ENCODE results near the gene SETBP1.

Gene SETBP1

DNA sequence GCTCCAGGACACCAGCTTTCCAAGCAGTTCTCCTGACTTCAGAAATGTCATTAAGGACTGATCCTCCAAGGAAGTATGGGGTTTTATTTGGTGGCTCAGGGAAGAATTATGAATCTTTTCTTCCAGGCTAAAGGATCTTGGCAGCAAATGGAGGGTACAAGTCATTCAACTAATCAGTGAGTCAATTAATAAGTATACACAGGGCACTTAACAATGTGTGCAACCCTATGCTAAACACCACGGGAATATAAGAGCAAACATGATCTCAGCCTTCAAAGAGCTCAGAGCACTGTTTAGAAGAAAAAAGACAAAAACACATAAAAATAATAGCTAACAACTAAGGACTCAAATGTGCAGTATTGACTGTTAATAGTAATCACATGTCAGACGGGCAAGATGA is 234.5 kb downstream of the SETBP1 start:
- no peak for DNase-seq
- peaks cover 0 to 13% (median 4%) of the 10 kb centered on the region in 4 experiments for H3K4me1 ChIP-seq (ENCODE audit: control extremely low read depth in 1 of 4, control insufficient read depth in 4 of 4, insufficient read depth in 4 of 4, low read length in 3 of 4)
- H3K4me3 ChIP-seq (ENCODE audit: control insufficient read depth in 1 of 7, extremely low read depth in 1 of 7, insufficient read depth in 4 of 7, low read depth in 2 of 7, low read length in 6 of 7), result no peak overlapping the region
- 100% methylated on average over 1 of the region's 2 CpGs for WGBS (ENCODE audit: insufficient coverage)
- H3K27ac ChIP-seq (ENCODE audit: insufficient read depth in 1 of 2, low read depth in 1 of 2, low read length in 2 of 2, poor library complexity in 1 of 2, severe bottlenecking in 2 of 2), result no peak overlapping the region
- H3K9me3 ChIP-seq (ENCODE audit: control extremely low read depth in 1 of 5, control insufficient read depth in 4 of 5, insufficient read depth in 2 of 5, low read depth in 1 of 5, low read length in 4 of 5), result no peaks in the 10 kb centered on the region
- H3K36me3 ChIP-seq (ENCODE audit: control insufficient read depth in 4 of 4, insufficient read depth in 4 of 4, low read length in 3 of 4), result no peaks in the 10 kb centered on the region
- ChIA-PET POLR2A (no interaction called here), CTCF (no interaction called here)
- no peaks in the 10 kb centered on the region for H3K27me3 ChIP-seq (replicated peaks in 2 of 5; ENCODE audit: control insufficient read depth in 4 of 5, insufficient read depth in 5 of 5, low read length in 4 of 5)

DNA sequence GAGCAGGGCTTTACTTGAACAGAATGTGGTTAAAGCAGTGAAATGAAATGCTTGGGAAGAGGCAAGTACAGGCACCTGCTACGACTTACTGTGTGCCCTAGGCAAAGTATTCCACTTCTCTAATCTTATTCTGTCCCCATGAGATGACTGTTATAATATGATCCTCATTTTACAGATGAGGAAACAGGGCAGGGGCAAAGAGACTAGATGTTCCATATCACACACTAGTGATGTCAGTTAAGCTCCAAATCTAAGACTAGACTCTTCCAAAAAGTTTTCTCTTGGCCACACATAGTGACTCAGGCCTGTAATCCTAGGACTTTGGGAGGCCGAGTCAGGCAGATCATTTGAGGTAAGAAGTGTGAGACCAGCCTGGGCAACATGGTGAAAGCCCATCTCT is 235.0 kb downstream of the SETBP1 start:
- 100% methylated on average over 1 of the region's 2 CpGs for WGBS (ENCODE audit: insufficient coverage)
- no peaks in the 10 kb centered on the region for H3K9me3 ChIP-seq (ENCODE audit: control extremely low read depth in 1 of 5, control insufficient read depth in 4 of 5, insufficient read depth in 2 of 5, low read depth in 1 of 5, low read length in 4 of 5)
- ChIA-PET CTCF (no interaction called here), POLR2A (no interaction called here)
- H3K36me3 ChIP-seq (ENCODE audit: control insufficient read depth in 4 of 4, insufficient read depth in 4 of 4, low read length in 3 of 4), result no peaks in the 10 kb centered on the region
- peaks cover 0 to 13% (median 4%) of the 10 kb centered on the region in 4 experiments for H3K4me1 ChIP-seq (ENCODE audit: control extremely low read depth in 1 of 4, control insufficient read depth in 4 of 4, insufficient read depth in 4 of 4, low read length in 3 of 4)
- H3K27ac ChIP-seq (ENCODE audit: insufficient read depth in 1 of 2, low read depth in 1 of 2, low read length in 2 of 2, poor library complexity in 1 of 2, severe bottlenecking in 2 of 2), result no peak overlapping the region
- no peak overlapping the region for H3K4me3 ChIP-seq (ENCODE audit: control insufficient read depth in 1 of 7, extremely low read depth in 1 of 7, insufficient read depth in 4 of 7, low read depth in 2 of 7, low read length in 6 of 7)
- H3K27me3 ChIP-seq (replicated peaks in 2 of 5; ENCODE audit: control insufficient read depth in 4 of 5, insufficient read depth in 5 of 5, low read length in 4 of 5), result no peaks in the 10 kb centered on the region
- no peak for DNase-seq

DNA sequence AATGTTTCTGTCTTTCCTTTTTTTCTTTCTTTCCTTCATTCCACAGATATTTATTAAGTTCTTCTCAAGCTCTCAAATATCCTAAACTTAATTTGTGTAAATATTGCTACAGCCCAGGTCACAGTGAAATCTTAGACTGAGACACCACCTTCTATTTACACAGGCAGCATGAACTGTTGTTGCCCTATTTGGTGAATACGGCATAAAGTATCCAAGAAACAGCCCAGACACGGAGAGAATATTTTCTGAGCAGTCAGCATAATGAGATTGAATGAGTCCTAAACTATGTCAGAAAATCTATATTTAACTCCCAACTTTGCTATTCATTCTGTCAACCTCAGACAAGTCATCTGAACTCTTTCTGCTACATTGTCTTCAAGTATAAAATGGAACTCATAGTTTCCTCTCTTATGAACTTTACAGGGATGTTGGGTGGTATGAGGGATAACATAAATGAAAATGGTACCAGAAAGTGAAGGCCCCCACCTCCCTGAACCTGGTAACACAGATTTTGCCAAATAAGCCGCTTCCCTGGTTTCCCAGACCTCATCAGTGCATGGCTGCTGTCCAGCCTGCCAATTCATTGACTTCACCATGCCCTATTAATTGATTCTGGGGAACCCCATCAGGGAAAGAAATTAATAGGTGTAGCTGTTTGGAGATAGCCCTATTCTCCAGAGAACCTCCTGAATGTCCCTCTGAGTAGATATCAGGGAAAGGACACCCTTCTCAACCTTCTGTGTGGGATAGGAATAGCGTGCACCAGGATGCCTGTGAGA is 235.9 kb downstream of the SETBP1 start:
- 100% methylated on average over 1 of the region's 4 CpGs for WGBS (ENCODE audit: insufficient coverage)
- no peaks in the 10 kb centered on the region for H3K9me3 ChIP-seq (ENCODE audit: control extremely low read depth in 1 of 5, control insufficient read depth in 4 of 5, insufficient read depth in 2 of 5, low read depth in 1 of 5, low read length in 4 of 5)
- ChIA-PET CTCF (no interaction called here), POLR2A (no interaction called here)
- no peaks in the 10 kb centered on the region for H3K27me3 ChIP-seq (replicated peaks in 2 of 5; ENCODE audit: control insufficient read depth in 4 of 5, insufficient read depth in 5 of 5, low read length in 4 of 5)
- H3K27ac ChIP-seq (ENCODE audit: insufficient read depth in 1 of 2, low read depth in 1 of 2, low read length in 2 of 2, poor library complexity in 1 of 2, severe bottlenecking in 2 of 2), result no peak overlapping the region
- no peak for DNase-seq
- no peak overlapping the region for H3K4me3 ChIP-seq (ENCODE audit: control insufficient read depth in 1 of 7, extremely low read depth in 1 of 7, insufficient read depth in 4 of 7, low read depth in 2 of 7, low read length in 6 of 7)
- no peaks in the 10 kb centered on the region for H3K36me3 ChIP-seq (ENCODE audit: control insufficient read depth in 4 of 4, insufficient read depth in 4 of 4, low read length in 3 of 4)
- peaks cover 0 to 13% (median 4%) of the 10 kb centered on the region in 4 experiments for H3K4me1 ChIP-seq (ENCODE audit: control extremely low read depth in 1 of 4, control insufficient read depth in 4 of 4, insufficient read depth in 4 of 4, low read length in 3 of 4)

DNA sequence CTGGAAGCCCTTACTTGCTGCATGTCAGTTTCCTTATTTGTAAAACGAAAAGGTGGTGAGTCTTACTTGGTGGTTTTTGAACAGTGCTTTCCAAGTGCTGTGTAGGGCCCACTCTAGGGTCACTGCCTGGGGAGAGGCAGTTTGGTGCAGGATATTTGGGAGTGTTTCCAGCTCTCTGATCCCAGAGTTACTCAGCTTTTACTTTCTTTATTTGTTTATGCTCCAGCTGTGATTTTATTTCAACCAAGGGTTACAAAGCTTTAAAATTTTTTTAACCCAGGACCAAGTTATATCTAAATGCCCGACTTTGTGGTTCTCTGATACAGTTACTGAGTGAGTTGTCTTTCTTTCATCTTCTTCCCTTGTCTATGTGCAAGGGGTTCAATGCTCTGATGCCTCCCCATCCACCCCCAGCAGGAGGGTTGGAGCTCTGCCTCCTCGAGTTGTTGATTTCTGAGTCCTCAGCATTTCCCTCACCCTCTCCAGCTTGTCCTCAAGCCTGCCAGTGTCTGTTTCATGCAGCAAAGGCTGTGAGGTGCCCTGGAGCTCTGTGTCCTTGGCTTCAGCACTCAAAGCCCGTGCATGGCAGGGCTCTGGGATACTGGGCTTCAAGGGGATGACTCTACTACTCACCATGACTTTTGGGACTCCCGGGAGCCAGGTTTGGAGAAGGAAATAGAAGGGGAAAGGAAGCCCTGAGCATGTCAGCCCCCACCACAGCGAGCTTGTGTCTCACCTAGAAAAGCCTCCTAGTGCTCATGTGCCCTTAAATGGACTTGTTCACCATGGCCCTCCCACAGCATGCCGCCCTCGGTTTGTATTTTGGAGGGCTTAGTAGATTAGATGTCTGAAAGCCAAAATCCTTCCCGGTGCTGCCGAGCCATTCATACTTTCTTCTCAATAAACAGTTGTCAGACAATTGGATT is 236.8 kb downstream of the SETBP1 start:
- WGBS (ENCODE audit: insufficient coverage), result 97% methylated on average over 3 of the region's 10 CpGs
- peaks cover 0 to 5% (median 4%) of the 10 kb centered on the region in 4 experiments for H3K4me1 ChIP-seq (ENCODE audit: control extremely low read depth in 1 of 4, control insufficient read depth in 4 of 4, insufficient read depth in 4 of 4, low read length in 3 of 4)
- H3K27me3 ChIP-seq (replicated peaks in 2 of 5; ENCODE audit: control insufficient read depth in 4 of 5, insufficient read depth in 5 of 5, low read length in 4 of 5), result no peaks in the 10 kb centered on the region
- no peaks in the 10 kb centered on the region for H3K9me3 ChIP-seq (ENCODE audit: control extremely low read depth in 1 of 5, control insufficient read depth in 4 of 5, insufficient read depth in 2 of 5, low read depth in 1 of 5, low read length in 4 of 5)
- no peak overlapping the region for H3K4me3 ChIP-seq (ENCODE audit: control insufficient read depth in 1 of 7, extremely low read depth in 1 of 7, insufficient read depth in 4 of 7, low read depth in 2 of 7, low read length in 6 of 7)
- ChIA-PET POLR2A (no interaction called here), CTCF (no interaction called here)
- no peak for DNase-seq
- no peak overlapping the region for H3K27ac ChIP-seq (ENCODE audit: insufficient read depth in 1 of 2, low read depth in 1 of 2, low read length in 2 of 2, poor library complexity in 1 of 2, severe bottlenecking in 2 of 2)
- H3K36me3 ChIP-seq (ENCODE audit: control insufficient read depth in 4 of 4, insufficient read depth in 4 of 4, low read length in 3 of 4), result no peaks in the 10 kb centered on the region

DNA sequence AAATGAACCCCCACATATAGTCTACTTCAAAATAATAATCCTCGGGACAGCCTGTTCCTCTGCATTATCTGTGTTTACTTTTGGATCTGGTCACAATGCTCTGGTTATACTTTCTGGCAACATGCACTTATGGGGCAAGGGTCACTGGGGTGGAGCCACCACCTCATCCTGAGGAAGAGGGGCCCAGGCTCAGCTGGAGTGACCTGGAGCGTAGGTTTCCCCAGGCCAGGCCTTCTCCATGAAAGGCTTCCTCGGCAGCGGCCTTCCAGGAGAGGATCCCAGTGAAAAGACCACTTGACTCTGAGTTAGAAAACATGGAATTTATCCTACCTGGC is 237.4 kb downstream of the SETBP1 start:
- 100% methylated on average over 1 of the region's 4 CpGs for WGBS (ENCODE audit: insufficient coverage)
- CTCF ChIA-PET, result no interaction called here

DNA sequence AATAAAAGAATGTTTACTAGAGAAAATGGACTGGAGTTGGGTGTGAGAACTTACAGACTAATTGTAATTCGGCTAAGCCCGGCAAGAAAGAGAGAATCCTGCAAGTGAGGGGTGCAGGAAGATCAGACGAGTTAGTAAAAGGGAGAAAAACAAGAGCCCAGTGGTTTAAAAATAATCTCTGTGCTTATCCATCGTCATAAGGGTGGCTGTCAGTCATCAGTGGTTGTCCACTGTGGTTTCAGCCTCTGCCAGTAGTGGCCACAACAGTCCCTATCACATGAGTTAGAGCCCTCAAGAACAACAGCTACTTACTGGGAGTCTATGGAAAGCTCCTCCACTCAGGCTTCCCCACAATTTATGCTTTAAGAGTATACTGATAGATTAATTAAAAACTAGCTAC is 239.8 kb downstream of the SETBP1 start:
- peak in 1 of 3 donors; percentile 14 for DNase-seq
- Histone ChIP-seq H3K9me3 (ENCODE audit: control extremely low read depth in 1 of 5, control insufficient read depth in 4 of 5, insufficient read depth in 2 of 5, low read depth in 1 of 5, low read length in 4 of 5) (no peaks in the 10 kb centered on the region), H3K4me3 (ENCODE audit: control insufficient read depth in 1 of 7, extremely low read depth in 1 of 7, insufficient read depth in 4 of 7, low read depth in 2 of 7, low read length in 6 of 7) (no peak overlapping the region), H3K27ac (ENCODE audit: insufficient read depth in 1 of 2, low read depth in 1 of 2, low read length in 2 of 2, poor library complexity in 1 of 2, severe bottlenecking in 2 of 2) (no peak overlapping the region), H3K4me1 (ENCODE audit: control extremely low read depth in 1 of 4, control insufficient read depth in 4 of 4, insufficient read depth in 4 of 4, low read length in 3 of 4) (no peaks in the 10 kb centered on the region), H3K27me3 (replicated peaks in 2 of 5; ENCODE audit: control insufficient read depth in 4 of 5, insufficient read depth in 5 of 5, low read length in 4 of 5) (no peaks in the 10 kb centered on the region), H3K36me3 (ENCODE audit: control insufficient read depth in 4 of 4, insufficient read depth in 4 of 4, low read length in 3 of 4) (no peaks in the 10 kb centered on the region)
- ChIA-PET CTCF (interaction anchor here (0.5 kb wide), 1 partner anchor 328 kb away, joined by 3 read pairs; no protein-coding TSS in a partner anchor), POLR2A (no interaction called here)
- 88% methylated on average over 4 of the region's 4 CpGs for WGBS (ENCODE audit: insufficient coverage)

More for the DNA sequence above, 237.4 kb downstream of the SETBP1 start:
- no peaks in the 10 kb centered on the region for H3K27me3 ChIP-seq (replicated peaks in 2 of 5; ENCODE audit: control insufficient read depth in 4 of 5, insufficient read depth in 5 of 5, low read length in 4 of 5)
- POLR2A ChIA-PET, result no interaction called here
- no peaks in the 10 kb centered on the region for H3K9me3 ChIP-seq (ENCODE audit: control extremely low read depth in 1 of 5, control insufficient read depth in 4 of 5, insufficient read depth in 2 of 5, low read depth in 1 of 5, low read length in 4 of 5)
- no peaks in the 10 kb centered on the region for H3K4me1 ChIP-seq (ENCODE audit: control extremely low read depth in 1 of 4, control insufficient read depth in 4 of 4, insufficient read depth in 4 of 4, low read length in 3 of 4)
- no peak overlapping the region for H3K4me3 ChIP-seq (ENCODE audit: control insufficient read depth in 1 of 7, extremely low read depth in 1 of 7, insufficient read depth in 4 of 7, low read depth in 2 of 7, low read length in 6 of 7)
- no peaks in the 10 kb centered on the region for H3K36me3 ChIP-seq (ENCODE audit: control insufficient read depth in 4 of 4, insufficient read depth in 4 of 4, low read length in 3 of 4)
- DNase-seq, result no peak
- no peak overlapping the region for H3K27ac ChIP-seq (ENCODE audit: insufficient read depth in 1 of 2, low read depth in 1 of 2, low read length in 2 of 2, poor library complexity in 1 of 2, severe bottlenecking in 2 of 2)

DNA sequence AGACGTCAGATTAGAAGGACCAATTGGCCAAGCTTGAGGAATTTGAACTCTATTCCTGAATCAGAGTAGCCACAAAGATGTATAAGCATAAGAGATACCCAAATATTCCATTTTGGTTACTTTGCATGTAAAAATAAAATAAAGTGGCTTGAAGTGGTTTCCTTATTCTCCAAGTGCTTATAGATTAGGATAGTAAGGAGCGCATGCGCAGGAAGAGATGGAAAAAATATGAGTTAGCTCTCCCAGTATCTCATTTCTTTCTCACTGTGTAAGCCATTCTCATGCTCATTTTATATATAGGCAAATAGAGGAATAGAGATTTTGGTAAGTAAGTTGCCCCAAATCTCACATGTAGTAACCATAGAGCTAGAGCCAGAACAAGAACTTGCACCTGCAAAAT is 241.3 kb downstream of the SETBP1 start:
- Histone ChIP-seq H3K4me3 (ENCODE audit: control insufficient read depth in 1 of 7, extremely low read depth in 1 of 7, insufficient read depth in 4 of 7, low read depth in 2 of 7, low read length in 6 of 7) (no peak overlapping the region), H3K9me3 (ENCODE audit: control extremely low read depth in 1 of 5, control insufficient read depth in 4 of 5, insufficient read depth in 2 of 5, low read depth in 1 of 5, low read length in 4 of 5) (no peaks in the 10 kb centered on the region), H3K27ac (ENCODE audit: insufficient read depth in 1 of 2, low read depth in 1 of 2, low read length in 2 of 2, poor library complexity in 1 of 2, severe bottlenecking in 2 of 2) (no peak overlapping the region), H3K27me3 (replicated peaks in 2 of 5; ENCODE audit: control insufficient read depth in 4 of 5, insufficient read depth in 5 of 5, low read length in 4 of 5) (no peaks in the 10 kb centered on the region), H3K36me3 (ENCODE audit: control insufficient read depth in 4 of 4, insufficient read depth in 4 of 4, low read length in 3 of 4) (no peaks in the 10 kb centered on the region), H3K4me1 (ENCODE audit: control extremely low read depth in 1 of 4, control insufficient read depth in 4 of 4, insufficient read depth in 4 of 4, low read length in 3 of 4) (no peaks in the 10 kb centered on the region)
- 100% methylated on average over 1 of the region's 3 CpGs for WGBS (ENCODE audit: insufficient coverage)
- no peak for DNase-seq
- ChIA-PET POLR2A (no interaction called here), CTCF (no interaction called here)
